ENCODE measurements around the gene ELF4. TPM values are rescaled to one million over a fixed set of nuclear protein-coding genes. Genes with fewer than 3 reads are reported as not detected.

ELF4 gene
- total and polyA plus RNA-seq, 2 donors from 2014 or later = 2.6 to 18.0 TPM

DNA sequence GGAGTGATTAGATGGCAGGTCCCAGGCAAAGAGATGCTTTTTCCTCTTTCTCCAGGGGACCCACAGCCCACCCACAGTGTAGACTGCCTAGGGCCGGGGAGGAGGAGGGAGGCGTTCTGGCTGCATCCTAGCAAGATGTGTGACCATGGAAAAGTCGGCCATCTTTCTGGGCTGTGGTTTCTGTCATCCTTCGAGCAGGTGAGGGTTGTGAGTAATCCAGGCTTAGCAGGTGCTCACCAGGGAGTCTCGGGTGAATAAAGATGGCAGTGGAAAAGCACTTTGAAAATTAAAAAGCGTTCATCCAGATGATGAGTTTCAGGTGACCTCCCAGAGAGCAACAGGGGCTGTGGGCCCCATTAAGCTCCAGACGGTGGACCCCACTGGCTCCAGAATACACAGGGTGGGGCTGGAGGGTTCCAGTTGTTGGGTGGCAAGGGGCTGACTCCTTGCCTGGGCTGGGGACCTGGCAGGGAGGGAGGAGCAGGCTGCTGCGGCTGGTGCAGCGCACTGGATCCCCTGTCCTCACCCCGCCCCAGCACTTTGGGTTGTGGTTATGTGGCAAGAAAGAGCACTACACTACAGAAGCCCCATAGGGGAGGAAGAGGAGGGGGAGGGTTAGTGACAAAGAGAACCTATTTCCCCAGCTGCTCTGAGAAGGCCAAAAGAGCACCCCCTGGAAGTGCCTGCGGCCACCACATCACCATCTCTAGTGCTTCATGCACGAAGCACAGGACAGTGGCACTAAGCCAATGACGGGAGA is 23.7 kb downstream of the ELF4 start:
- Histone ChIP-seq H3K27ac (ENCODE audit: low read depth in 2 of 2, low read length in 2 of 2) (peak overlapping the region in 1 of 2 donors; percentile 60), H3K4me3 (ENCODE audit: low read length in 3 of 3) (no peak overlapping the region), H3K36me3 (ENCODE audit: control insufficient read depth in 2 of 3, insufficient read depth in 3 of 3, low read length in 3 of 3) (no peaks in the 10 kb centered on the region), H3K27me3 (ENCODE audit: control insufficient read depth, insufficient read depth, low read length) (no peaks in the 10 kb centered on the region), H3K9me3 (ENCODE audit: control insufficient read depth in 2 of 3, insufficient read depth in 1 of 3, low read length in 3 of 3) (no peaks in the 10 kb centered on the region), H3K4me1 (ENCODE audit: control insufficient read depth in 2 of 3, insufficient read depth in 2 of 3, low read depth in 1 of 3, low read length in 3 of 3) (peaks cover 0 to 9% (median 0%) of the 10 kb centered on the region in 3 donors), H3K9ac (ENCODE audit: low read length in 3 of 3) (no peak overlapping the region)
- TF ChIP-seq, protein P1, sequence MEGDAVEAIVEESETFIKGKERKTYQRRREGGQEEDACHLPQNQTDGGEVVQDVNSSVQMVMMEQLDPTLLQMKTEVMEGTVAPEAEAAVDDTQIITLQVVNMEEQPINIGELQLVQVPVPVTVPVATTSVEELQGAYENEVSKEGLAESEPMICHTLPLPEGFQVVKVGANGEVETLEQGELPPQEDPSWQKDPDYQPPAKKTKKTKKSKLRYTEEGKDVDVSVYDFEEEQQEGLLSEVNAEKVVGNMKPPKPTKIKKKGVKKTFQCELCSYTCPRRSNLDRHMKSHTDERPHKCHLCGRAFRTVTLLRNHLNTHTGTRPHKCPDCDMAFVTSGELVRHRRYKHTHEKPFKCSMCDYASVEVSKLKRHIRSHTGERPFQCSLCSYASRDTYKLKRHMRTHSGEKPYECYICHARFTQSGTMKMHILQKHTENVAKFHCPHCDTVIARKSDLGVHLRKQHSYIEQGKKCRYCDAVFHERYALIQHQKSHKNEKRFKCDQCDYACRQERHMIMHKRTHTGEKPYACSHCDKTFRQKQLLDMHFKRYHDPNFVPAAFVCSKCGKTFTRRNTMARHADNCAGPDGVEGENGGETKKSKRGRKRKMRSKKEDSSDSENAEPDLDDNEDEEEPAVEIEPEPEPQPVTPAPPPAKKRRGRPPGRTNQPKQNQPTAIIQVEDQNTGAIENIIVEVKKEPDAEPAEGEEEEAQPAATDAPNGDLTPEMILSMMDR (IDR thresholded peaks at IDR 0.05; ENCODE audit: borderline replicate concordance, extremely low read depth, insufficient read depth) = no peak
- DNase-seq = no peak
- no peak for FAIRE-seq
- intact Hi-C loops (cut with DNase I) = no loop called here

DNA sequence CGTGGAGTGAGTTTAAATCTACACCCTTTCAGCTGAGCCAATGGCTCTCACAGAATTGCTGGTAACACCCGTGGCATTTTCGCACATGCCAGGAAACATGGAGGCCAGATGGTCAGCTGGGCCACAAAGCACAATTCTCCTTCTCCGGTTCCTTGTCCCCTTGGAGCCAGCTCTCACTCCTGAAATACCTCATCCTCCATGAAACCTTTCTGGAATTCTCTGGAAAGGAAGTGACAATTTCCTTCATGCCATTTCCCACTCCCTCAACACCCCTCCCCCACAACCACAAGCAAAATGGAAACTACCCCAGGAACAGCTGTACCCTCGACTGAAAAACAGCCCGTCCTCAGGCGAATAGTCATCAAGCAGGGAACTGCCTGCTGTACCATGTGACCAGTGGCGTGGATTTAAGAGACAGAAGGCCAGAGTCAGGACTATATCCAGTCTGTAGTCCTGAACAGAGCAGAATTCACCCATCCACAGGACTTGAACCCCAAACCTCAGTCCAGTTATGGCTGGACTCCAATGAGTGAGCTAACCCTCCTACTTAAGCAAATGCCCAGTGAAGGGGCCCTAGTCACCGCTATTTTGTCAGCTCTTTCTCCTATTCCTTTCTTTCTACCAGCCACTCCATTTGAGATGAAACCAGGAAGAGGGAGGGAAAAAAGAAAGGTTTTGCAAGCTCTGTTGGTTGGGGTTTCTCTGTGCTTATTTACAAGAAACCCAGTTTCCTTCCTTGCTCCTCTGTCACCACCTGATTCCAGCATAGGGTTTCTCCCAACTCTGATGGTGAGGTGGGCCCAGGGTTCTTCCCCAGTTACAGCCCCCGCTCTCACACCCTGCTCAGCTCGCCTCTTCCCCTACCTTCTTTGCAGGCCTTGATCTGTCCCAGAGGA is 24.5 kb downstream of the ELF4 start:
- Histone ChIP-seq H3K27ac (ENCODE audit: low read depth in 2 of 2, low read length in 2 of 2) (peak overlapping the region in 1 of 2 donors; percentile 60), H3K9ac (ENCODE audit: low read length in 3 of 3) (no peak overlapping the region), H3K4me1 (ENCODE audit: control insufficient read depth in 2 of 3, insufficient read depth in 2 of 3, low read depth in 1 of 3, low read length in 3 of 3) (peaks cover 0 to 10% (median 0%) of the 10 kb centered on the region in 3 donors), H3K36me3 (ENCODE audit: control insufficient read depth in 2 of 3, insufficient read depth in 3 of 3, low read length in 3 of 3) (no peaks in the 10 kb centered on the region), H3K9me3 (ENCODE audit: control insufficient read depth in 2 of 3, insufficient read depth in 1 of 3, low read length in 3 of 3) (no peaks in the 10 kb centered on the region), H3K27me3 (ENCODE audit: control insufficient read depth, insufficient read depth, low read length) (no peaks in the 10 kb centered on the region), H3K4me3 (ENCODE audit: low read length in 3 of 3) (no peak overlapping the region)
- TF ChIP-seq, protein P1 (IDR thresholded peaks at IDR 0.05; ENCODE audit: borderline replicate concordance, extremely low read depth, insufficient read depth) = no peak
- FAIRE-seq (no peak), DNase-seq (no peak)
- intact Hi-C loops (cut with DNase I) = no loop called here

GRCh38 chrX:130084631-130085237 is 25.6 kb downstream of the ELF4 start:
- Histone ChIP-seq H3K9ac (ENCODE audit: low read length in 3 of 3) (no peak overlapping the region), H3K4me1 (ENCODE audit: control insufficient read depth in 2 of 3, insufficient read depth in 2 of 3, low read depth in 1 of 3, low read length in 3 of 3) (peaks cover 0 to 10% (median 0%) of the 10 kb centered on the region in 3 donors), H3K36me3 (ENCODE audit: control insufficient read depth in 2 of 3, insufficient read depth in 3 of 3, low read length in 3 of 3) (no peaks in the 10 kb centered on the region), H3K4me3 (ENCODE audit: low read length in 3 of 3) (no peak overlapping the region), H3K9me3 (ENCODE audit: control insufficient read depth in 2 of 3, insufficient read depth in 1 of 3, low read length in 3 of 3) (no peaks in the 10 kb centered on the region), H3K27ac (ENCODE audit: low read depth in 2 of 2, low read length in 2 of 2) (no peak overlapping the region), H3K27me3 (ENCODE audit: control insufficient read depth, insufficient read depth, low read length) (no peaks in the 10 kb centered on the region)
- intact Hi-C loops (cut with DNase I) = no loop called here
- TF ChIP-seq, protein P1 (IDR thresholded peaks at IDR 0.05; ENCODE audit: borderline replicate concordance, extremely low read depth, insufficient read depth) = no peak
- no peak for FAIRE-seq
- DNase-seq = no peak
